Stimulated activated CD4-positive, alpha-beta T cell treated with anti-CD3 and anti-CD28 coated beads, TNF-alpha, amount 100 ng/mL, for 4 hours (primary cell): ENCODE measurements around the gene DDX25.

Experiments
- DNase-seq, 3 experiments: peaks; one replicate each; pipeline ENCODE4 v3.0.0-alpha.2; 2020; ENCODE audit warnings: low read depth in 3 of 3

DDX25 gene

DNA sequence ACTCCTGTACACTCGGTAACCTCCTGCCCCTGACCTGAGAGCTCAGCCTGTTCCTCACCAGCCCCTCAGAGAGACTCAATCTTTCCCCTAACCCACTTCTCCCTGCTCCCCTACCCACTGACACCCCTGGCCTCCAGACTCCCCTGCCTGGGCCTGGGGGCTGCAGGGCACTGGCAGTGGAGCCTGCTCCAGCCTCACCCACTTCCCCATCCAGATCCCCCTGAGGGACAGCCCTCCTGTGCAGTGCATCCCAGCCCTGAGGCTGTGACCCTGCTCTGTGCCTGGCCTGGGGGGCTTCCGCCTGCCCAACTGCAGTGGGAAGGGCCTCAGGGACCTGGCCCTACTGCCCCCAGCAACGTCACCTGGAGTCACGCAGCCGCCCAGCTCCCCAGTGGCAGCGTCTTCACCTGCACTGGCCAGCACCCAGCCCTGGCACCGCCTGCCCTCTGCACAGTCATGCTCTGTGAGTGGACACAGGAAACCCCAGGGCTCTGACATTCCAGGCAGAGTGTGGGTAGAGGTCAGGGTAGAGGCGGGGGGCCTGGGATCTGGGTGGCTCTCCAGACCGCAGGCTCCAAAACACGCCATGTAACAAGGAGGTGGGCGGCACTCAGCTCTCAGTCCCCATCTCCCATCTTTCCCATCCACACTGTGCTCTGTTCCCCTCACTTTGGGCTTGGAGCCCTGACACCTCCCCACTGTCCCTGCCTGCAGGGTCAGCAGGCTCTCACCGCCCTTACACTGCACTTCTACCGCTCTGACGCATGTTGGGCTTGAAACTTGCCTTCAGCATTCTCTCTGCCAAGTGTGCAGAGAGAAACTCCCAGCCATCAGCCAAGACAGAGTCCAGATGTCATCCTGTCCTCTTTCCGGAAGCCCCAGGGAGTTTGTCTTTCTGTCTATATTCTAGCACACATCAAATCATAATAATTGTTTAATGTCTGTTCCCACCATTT, 46.7 kb downstream of the DDX25 start:
- DNase-seq = no peak

DNA sequence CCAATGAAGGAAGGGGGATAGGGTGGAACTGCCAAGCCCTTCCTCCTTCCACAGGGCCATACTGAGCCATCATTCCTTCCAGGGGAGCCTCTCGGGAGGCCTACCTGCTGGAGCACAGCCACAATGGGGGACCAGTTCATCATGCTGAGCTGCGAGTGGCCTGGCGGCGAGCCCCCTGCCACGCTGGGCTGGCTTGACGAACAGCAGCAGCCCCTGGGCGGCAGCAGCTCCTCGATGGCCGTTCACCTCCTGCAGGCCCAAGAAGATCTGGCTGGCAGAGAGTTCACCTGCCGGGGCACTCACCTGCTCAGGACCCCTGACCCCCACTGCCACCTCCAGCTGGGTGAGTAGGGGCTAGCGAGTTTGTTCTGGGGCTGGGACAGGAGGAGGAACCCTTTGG, 47.4 kb downstream of the DDX25 start:
- DNase-seq = no peak

DNA sequence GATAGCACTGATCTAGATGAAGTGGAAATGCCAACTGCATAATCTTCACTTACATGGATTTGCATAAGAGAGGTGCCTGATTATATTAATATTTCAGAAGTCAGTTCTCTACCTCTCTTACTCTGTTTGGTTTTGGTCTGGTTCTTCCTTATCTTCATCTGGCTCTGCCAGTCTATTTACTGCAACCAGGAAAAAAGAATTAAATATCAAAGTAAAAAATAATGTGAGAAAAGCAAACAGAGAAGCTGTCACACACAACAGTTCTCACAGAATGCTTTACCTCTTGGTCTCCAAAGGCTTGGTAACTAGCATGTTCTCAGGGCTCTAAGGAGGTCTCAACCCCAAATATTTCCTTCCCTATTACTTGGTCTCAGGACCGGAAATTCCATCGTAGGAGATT, 48.3 kb downstream of the DDX25 start:
- DNase-seq = no peak

DNA sequence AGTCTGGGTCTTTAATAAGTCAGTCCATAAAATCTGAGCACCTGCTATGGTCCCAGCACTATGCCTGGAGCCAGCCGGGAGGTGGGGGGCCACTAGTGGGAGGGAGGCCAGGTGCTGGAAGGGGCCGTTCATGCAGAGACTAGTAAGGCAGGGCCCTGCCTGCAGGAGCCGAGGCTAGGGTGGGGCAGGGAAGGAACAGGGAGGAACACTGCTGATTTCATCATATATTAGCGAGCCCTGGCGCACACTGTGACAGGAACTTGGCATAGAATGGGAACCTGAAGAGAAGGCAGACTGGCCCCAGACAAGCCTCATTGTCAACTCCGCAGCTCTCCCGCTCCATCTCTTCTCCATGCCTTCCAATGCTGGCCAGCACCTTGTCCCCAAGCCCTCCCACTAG, 48.7 kb downstream of the DDX25 start:
- no peak for DNase-seq

DNA sequence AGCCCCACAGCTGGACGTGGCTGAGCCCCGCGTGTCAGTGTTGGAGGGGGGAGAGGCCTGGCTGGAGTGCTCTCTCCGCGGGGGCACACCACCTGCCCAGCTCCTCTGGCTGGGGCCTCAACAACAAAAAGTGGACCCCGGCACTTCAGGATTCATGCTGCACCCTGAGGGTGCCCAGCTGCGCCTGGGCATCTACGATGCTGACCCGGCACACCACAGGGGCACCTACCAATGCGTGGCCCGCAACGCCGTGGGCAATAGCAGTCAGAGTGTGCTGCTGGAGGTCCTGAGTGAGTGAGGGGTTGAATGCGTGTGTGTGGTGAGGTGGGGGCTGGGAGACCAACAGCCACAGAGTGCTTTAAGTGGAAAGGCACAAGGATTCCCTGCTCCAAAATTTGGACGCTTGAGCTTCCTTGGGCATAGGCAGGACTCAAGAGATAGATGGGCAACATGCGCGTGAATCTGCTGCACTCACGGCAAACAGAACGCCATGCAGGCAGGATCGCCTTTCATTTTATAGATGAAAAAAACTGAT, 49.2 kb downstream of the DDX25 start:
- no peak for DNase-seq

DNA sequence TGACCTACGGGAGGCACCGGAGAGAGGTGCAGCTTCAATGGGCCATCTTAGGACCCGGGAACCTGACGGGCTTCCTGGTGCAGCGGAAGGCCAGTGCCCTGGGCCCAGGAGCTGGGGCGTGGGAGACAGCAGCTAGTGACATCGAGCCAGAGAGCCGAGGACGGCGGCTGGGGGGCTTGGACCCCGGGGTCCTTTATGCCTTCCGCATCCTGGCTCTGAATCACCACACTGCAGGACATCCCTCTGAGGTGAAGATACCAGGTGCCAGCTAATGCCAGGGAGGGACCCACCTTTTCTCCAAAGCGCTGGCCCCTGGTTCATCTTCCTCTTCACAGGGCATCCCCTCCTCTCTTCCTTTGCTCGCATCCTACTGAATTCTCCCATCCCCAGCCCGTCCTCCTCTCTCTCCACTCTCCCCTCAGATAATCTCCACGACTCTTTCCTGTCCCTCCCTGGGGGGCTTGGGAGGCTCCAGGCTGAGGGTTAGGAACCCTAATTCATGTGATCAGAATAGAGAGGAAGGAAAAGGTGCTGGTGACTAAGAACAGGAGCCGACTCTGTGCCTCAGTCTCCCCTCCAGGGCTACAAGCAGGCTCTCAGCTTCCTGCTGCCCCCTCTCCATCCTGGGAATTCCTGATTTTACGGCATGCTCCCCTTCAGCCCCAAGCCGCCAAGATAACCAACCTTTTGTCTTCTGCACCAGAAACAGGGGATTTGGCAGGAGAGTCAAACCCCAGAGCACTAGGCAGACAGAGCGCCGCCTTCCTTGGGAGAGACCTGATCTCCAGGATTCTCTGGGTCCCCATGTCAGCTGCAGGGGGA, 50.0 kb downstream of the DDX25 start:
- DNase-seq = no peak

DNA sequence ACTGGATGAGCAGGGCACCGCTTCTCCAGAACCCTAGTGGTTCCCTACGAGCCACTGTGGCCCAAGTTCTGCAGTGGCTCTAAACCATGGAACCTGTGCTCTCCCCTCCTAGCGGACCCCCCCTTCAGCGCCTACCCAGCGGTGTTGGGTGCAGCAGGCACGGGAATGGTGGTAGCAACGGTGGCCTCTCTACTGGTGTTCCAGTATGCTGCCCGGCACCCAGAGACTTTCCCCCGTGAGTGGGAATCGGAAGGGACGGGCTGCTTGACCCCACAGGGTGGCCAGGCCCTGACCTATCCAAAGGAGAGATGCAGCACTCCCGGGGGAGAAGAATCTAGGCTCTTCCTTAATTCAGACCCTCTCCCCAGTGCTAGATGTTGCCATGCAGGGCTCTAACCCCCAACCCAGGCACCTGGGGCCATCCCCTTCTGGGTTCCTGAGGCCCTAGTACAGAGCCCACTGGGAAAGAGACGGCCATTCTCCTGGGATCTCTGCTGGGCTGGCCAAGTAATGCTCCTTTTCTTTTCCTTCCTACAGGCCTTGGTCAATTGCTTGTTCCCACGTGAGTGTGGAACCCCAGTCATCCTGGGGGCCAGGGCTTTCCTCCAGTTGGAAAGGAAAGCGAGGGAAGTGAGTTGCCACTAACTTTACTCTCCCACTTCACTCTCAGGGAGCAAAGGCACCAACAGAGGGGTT, 50.8 kb downstream of the DDX25 start:
- DNase-seq = no peak

DNA sequence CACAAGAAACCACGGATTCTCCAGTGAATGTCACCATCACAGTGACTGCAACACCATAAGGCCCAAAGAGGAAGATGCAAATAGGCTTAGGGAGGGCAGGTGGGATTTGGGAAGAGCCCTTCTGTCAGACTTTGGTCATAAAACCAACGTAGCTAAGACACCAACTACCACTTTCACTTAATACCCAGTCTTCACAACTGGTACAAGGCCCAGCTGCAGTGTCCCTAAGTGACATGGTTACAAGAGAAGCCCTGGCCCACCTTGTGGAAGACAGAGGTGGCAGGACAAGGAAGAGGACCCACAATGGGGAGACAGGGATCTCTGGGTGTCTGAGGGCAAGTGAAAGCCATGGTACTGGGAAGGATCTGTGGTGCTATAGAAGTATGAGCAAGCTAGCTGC, 51.5 kb downstream of the DDX25 start:
- no peak for DNase-seq

DNA sequence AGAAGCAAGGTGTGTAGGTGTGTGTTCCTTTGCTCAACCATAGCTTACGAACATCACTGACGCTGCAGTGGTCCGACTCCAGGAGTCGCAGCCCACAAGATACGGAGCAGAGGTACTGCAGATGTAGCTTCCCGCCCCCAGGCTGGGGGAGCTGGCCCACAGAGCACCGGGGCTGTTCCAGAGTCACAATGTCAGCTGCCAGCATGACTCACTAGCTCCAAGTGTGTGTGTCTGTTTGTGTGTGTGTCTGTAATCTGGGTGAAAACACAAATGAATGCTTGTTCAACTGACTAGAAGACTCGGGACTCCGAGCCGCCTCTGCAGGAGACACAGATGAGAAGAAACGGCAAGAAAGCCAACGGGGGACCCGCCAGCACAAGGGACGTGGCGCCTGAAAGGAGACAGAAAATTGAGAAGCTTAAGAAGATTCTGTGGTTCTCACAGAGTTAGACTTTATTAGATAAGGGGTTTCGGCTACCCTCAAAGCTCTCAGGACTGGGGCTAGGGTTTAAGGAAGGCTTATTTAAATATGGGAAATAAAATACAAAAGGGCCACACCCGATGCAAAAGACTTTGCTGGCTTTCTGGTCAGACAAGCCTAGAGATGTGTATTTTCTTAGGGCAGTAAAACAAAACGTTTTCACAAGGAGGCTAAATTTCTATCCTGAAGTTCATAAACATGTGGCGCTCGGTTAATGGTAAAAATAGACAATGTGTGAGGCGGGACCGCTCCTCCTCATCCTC, 52.3 kb downstream of the DDX25 start:
- DNase-seq = no peak

DNA sequence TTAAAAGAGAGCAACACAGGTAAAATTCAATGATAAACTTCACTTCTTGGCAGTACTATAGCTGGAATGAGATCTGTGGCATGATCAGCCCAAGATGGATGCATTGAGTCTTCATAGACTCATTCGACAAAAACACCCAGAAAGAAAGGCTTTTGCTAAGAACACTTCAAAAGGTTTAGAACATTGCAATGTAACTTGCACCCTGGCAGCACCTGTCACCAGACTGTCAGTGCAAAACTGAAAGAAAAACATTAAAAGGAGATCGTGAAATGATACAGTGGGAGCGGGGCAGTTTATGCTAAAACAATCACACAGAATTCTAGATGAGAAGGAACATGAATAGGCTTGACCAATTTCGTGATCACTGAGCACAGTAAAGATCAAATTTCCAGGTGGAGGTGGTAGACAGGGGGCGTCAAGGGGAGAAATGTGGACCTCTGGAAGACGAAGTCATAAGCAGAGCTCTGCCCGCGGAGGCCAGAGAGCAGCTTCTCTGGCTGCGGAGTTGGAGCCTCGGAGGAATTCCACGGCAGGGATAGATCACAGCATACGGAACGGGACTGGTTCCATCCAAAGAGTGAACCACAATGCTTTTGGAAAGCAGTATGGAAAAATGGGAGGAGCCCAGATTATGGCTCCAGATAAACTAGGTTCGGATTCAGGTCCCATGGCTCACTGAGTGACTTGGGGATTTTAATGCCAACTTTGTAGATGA, 53.5 kb downstream of the DDX25 start:
- DNase-seq = no peak

DNA sequence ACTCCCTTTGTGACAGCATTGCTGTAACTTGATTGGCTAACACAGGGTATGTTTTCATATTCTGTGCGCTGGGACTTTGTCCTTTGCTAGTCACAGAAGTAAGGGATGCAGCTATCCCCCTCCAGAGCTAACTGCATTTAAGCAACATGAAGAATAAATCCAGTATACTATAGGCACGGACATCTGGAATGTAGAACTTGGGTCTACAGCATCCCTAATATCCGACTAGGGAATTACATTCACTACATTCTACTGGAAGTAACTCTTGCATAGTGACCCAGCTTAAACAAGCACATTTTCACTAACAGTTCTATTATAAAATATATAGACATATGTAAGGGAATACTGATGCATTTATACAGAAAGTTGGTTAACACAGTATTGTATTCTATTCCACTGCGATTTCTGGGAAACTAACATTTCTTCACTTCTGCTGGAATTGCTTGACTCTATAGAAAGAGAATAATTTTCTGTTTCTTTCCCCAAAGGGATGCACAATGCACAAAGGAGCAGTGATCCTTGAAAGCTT, 54.6 kb downstream of the DDX25 start:
- DNase-seq = no peak

DNA sequence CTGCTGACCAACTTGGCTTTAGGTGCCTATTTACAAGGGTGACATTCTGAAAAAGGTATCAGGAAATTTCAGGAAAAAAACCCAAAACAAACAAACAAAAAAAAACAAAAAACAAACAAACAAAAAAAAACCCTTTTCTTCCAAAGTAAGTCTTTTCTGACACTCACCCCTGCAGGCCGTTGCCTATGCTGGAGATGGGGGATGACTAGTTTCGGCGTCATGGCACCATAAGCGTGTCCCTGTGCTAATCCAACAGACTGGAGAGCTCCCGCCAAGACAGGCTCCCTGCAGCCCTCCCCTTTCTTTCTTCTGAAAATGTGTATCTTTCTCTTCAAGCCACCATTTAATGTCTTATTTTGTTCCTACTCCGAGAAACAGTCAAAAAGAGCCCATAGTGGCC, 55.2 kb downstream of the DDX25 start:
- no peak for DNase-seq

DNA sequence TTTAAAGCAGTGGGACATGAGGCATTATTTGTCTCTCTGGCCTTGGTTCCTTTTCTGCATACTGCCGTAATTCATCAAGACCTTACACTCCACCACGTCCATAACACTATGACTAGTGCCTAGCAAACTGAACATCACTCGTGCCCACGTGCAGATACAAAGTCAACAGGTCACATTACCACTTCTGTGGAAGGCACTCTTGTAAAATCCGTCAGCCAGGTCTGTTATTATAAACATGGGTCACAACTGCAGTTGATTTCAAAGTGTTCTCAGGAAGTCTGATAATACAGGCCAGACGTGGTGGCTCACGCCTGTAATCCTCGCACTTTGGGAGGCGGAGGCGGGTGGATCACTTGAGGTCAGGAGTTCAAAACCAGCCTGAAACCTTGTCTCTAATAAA, 55.6 kb downstream of the DDX25 start:
- no peak for DNase-seq

DNA sequence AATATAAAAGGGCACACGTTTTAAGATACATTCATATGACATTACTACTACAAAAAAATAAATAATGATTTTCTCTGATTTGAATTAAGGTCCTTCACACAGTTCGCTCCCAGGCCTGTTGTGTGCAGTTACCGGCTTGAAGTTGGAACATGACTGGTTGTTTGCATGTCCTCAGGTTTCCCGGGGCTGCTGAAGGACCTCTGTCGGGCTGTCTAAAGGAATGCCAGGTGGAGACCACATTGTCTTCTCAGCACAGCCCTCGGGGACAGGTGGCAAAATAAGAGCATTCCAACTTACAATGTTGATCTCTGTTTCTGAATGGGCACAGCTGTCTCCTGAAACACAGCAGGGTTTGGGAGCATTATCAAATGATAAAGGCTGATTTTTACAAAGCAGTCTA, 56.5 kb downstream of the DDX25 start:
- DNase-seq = no peak

DNA sequence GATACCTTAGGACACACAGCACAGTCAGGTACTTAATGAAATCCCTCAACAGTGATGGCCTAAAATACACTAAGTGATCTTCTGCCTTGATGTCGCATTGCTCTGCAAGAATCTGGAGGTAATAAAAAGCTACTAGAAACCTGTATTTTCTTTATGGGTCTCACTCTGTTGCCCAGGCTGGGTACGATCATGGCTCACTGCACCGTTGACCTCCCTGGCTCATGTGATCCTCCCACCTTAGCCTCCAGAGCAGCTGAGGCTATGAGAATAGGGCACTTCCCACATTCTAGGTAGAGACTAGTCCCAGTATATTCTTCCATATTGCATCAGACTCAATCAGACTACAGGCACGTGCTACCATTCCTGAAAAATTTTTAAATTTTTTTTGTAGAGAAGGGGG, 63.2 kb downstream of the DDX25 start:
- no peak for DNase-seq

DNA sequence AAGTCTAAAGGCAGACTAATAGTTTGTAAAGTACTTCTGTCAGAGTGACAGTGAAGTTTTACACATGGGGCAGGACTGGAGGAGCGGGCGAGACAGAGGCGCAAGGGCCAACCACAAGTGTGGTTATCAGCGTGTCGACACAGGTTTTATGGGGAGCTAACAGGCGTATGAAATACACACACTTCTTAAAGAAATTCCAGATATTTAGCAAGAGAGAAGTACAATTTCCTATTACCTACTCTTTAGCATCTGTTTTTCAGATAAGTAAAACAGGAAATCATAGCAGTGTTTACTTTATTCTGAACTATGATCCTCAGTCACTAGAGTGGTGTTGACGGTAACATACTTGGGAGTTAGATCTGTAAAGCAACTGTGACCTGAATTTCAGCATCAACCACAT, 64.0 kb downstream of the DDX25 start:
- DNase-seq = no peak

DNA sequence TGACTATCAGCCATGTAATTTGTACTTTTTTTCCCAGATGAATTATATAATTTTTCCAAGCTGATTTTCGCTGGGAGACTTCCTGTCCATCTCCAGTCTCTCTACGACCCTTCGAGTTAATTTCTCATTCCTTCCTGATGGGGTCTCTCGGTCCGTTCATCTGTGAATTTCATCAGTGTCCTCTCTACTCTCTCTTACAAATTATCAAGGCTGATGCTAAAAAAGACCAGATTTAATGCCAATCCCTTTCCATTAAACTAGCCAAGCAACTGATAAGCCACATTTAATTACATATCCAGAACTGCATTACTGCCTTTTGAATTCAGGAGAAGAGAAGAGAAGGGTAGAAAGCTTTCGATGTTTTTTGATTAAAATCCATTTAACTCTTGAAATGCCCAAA, 67.3 kb downstream of the DDX25 start:
- DNase-seq = no peak

DNA sequence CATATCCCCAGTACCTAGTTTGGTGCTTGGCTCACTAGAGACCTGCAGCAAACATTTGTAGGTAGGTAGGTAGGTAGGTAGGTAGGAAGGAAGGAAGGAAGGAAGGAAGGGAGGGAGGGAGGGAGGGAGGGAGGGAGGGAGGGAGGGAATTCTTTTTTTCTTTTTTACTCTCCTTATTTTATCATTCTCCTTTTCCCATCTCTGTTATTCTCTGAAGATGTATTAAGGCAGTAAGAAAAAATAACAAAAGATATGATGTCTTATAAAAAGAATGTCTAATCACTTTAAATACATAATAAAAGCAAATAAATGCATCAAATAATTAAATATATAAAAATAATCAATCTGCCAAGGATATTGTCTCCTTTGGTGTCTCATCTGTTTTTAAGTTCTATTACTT, 70.0 kb downstream of the DDX25 start:
- no peak for DNase-seq

DNA sequence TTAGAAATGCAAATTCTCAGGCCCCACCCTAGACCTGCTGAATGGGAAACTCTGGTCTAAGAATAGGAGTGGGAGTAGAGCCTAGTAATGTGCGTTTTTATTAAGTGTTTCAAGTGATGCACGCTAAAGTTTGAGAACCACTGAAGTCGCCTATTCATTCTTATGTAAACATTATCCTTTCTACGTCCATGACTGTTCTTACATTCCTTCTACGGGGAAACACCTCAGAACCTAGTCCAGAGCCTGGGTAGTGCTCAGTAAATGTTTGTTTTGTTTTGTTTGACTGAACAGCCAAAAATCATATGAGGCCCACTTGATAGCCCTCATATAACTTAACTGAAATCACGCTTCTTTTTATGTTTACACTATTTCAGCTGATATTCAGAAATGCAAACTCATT, 71.3 kb downstream of the DDX25 start:
- no peak for DNase-seq

DNA sequence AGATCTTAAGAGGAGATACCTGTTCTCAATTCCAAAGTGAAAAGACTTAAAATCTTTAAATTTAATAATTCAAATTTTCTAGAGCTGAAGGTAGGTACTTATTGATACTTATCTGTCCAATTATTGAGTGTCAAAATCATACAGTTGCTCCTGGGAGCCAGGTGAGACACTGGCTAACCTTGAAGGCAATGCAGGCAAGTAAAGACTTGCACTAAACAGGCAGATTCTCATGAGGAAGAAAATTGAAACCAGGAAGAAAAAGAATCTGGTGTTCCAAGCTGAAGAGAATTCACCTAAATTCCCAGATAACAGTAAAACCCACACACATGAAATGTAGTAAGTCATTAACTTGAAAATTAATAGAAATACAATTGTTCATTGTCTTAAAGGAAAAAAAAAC, 71.8 kb downstream of the DDX25 start:
- no peak for DNase-seq

DNA sequence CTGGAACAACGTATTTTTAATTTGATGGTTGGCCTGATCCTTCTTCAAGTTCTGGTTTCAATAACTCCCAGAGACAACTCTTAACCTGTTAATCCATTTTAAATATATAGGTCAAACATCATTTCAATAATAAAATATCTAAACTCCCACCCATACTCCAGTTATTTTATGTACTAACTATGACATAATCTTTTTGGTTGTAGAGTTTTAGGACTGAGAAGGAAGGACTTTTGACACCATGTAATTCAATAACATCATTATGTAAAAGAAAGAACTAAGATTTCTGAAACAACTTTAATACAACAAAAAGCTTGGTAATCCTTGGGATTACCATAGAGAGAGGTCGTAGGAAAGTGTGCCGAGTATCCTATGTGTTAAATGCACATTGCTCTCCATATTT, 73.0 kb downstream of the DDX25 start:
- DNase-seq = no peak
